Endothelial cell (in vitro differentiated cells): ENCODE data around the gene AIFM2. TPM values are rescaled to one million over a fixed set of nuclear protein-coding genes. Genes with fewer than 3 reads are reported as not detected.
A peak's percentile ranks its signal among the peaks of the same experiment; 100 is the strongest.

Source experiments
- DNase-seq: peaks from one replicate; pipeline ENCODE4 v3.0.0; 2021; ENCODE audit warnings: low spot score
- H3K27ac Mint-ChIP-seq: one replicate; pipeline ENCODE4 v1.8.0; 2021; ENCODE audit warnings: mixed read lengths, inconsistent platforms; ENCODE audit not compliant: unreplicated experiment
- H3K27me3 Mint-ChIP-seq: one replicate; pipeline ENCODE4 v1.8.0; 2021; ENCODE audit warnings: mild to moderate bottlenecking, moderate library complexity, mixed read lengths, inconsistent platforms; ENCODE audit not compliant: unreplicated experiment
- H3K36me3 Mint-ChIP-seq: one replicate; pipeline ENCODE4 v1.8.0; 2021; ENCODE audit warnings: mild to moderate bottlenecking, low read depth, mixed read lengths, inconsistent platforms; ENCODE audit not compliant: unreplicated experiment
- H3K4me1 Mint-ChIP-seq: one replicate; pipeline ENCODE4 v1.8.0; 2021; ENCODE audit warnings: mild to moderate bottlenecking, mixed read lengths, inconsistent platforms; ENCODE audit not compliant: unreplicated experiment
- H3K4me3 Mint-ChIP-seq: one replicate; pipeline ENCODE4 v1.8.0; 2021; ENCODE audit warnings: mild to moderate bottlenecking, mixed read lengths, inconsistent platforms; ENCODE audit not compliant: unreplicated experiment
- H3K9me3 Mint-ChIP-seq: one replicate; pipeline ENCODE4 v1.8.0; 2021; ENCODE audit warnings: mixed read lengths, inconsistent platforms; ENCODE audit not compliant: unreplicated experiment
- total RNA-seq: library from RNA; stranded (reverse); fragmentation: NEBNext Ultra II Directional; extraction: Animal tissue kit (Norgen Biotek cat#: 25700); gene quantifications from one replicate; pipeline ENCODE4 v1.2.1, GENCODE V29; 2021; ENCODE audit not compliant: unreplicated experiment
- TF ChIP-seq, protein P1 (sequence below): fragments of 200-600 bp; sonication (generic); IDR thresholded peaks from one replicate; pipeline ENCODE4 v1.5.0; 2021; ENCODE audit warnings: antibody characterized with exemption; ENCODE audit not compliant: unreplicated experiment

Gene AIFM2
- total RNA-seq, 1 donor from 2014 or later = 1.7 TPM

DNA sequence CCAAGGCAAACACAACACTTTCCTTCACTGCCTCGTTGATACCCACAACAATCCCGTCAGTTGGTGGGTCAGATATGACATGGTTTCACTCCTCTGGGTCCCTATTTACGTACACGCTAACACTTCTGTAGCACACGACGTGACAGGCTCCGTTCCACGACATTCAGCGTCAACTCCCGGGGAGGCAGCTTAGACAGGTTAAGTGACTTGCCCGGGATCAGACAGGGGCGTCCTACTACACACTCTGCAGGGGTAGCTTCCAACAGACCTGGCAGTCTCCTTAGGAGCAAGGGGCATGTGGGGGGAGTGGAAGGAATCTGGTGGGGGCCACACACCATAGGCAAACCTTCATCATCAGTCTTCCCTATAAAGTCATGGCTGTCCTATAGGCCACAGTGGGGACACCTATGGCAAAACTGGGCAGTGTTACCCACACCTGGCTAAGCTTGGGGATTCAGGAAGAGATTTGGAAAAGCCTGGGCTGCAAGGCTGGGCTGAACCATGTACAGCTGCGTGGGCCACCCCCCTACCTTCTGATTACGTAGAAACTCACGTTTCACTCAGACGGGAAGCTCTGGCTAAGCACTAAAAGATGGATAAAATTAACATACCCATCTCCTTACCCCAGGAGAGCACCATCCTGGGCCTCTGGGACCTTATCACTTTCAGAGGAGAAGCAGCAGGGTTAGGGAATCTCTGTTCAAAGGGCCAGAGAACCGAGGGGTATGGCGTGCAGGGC, 11.9 kb upstream of the AIFM2 start:
- DNase-seq = no peak
- Mint-ChIP-seq H3K27ac (no peak overlapping the region), H3K4me1 (peaks cover 6% of the 10 kb centered on the region), H3K36me3 (peaks cover 8% of the 10 kb centered on the region), H3K4me3 (peak overlapping the region; percentile 40), H3K9me3 (no peaks in the 10 kb centered on the region), H3K27me3 (peaks cover 11% of the 10 kb centered on the region)
- TF ChIP-seq, protein P1, sequence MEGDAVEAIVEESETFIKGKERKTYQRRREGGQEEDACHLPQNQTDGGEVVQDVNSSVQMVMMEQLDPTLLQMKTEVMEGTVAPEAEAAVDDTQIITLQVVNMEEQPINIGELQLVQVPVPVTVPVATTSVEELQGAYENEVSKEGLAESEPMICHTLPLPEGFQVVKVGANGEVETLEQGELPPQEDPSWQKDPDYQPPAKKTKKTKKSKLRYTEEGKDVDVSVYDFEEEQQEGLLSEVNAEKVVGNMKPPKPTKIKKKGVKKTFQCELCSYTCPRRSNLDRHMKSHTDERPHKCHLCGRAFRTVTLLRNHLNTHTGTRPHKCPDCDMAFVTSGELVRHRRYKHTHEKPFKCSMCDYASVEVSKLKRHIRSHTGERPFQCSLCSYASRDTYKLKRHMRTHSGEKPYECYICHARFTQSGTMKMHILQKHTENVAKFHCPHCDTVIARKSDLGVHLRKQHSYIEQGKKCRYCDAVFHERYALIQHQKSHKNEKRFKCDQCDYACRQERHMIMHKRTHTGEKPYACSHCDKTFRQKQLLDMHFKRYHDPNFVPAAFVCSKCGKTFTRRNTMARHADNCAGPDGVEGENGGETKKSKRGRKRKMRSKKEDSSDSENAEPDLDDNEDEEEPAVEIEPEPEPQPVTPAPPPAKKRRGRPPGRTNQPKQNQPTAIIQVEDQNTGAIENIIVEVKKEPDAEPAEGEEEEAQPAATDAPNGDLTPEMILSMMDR = no peak

DNA sequence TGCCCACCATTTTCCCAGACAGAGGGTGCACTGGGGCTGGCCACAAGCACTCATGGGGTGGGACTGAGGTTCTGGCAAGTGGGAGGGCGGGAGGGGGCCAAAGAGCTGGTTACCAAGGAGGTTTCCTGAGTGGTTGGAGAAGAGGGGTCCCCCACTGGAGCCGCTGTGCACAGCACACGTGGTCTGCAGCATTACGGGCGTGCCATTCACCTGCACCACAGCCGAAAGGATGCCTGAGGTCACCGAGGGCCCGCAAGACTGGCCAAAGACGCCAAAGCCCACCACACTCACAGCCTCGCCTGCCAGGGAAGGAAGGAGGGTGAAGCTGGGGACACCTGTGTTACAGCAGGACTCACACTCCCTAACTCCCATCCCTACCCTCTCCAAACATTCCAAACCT, 9.9 kb upstream of the AIFM2 start:
- DNase-seq = no peak
- TF ChIP-seq, protein P1 = no peak
- Mint-ChIP-seq H3K27me3 (peaks cover 11% of the 10 kb centered on the region), H3K4me1 (peaks cover 6% of the 10 kb centered on the region), H3K4me3 (no peak overlapping the region), H3K9me3 (no peaks in the 10 kb centered on the region), H3K36me3 (peaks cover 10% of the 10 kb centered on the region), H3K27ac (no peak overlapping the region)

DNA sequence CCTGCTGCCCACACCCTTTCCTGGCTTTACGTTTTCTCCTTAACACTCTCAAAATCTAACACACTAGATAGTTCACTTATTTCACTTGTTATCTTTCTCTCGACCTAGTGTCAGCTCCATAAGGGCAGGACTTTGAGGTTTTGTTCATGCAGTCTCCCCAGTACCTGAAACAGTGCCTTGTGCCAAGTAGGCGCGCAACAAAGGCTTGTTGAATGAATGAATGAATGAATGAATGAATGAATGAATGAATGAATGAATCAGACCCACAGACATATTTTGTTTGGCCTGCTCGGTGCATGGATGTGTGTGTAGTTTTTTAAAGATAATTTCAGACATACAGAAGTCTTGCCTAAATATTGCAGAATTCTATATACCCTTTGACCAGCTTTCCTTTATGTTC, 7.7 kb upstream of the AIFM2 start:
- no peak overlapping the region for H3K27ac Mint-ChIP-seq

DNA sequence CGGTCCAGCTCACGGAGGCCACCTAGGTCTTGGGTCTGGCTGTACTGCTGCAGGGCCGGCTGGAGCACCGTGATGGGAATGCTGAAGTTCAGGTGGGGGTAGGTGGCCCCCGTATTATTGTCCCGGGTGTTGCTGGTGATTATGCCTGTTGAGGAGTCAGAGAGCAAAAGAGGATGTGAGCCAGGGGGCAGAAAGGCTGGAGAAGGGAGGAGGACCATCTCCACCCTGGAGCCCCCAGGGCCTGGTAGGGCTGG, 7.3 kb upstream of the AIFM2 start:
- TF ChIP-seq, protein P1 = no peak
- peaks cover 9% of the 10 kb centered on the region for H3K27me3 Mint-ChIP-seq
- no peak for DNase-seq
- H3K4me3 Mint-ChIP-seq = no peak overlapping the region
- no peaks in the 10 kb centered on the region for H3K9me3 Mint-ChIP-seq
- H3K27ac Mint-ChIP-seq = no peak overlapping the region
- peaks cover 14% of the 10 kb centered on the region for H3K36me3 Mint-ChIP-seq
- peaks cover 6% of the 10 kb centered on the region for H3K4me1 Mint-ChIP-seq

More for the DNA sequence above, 7.7 kb upstream of the AIFM2 start:
- Mint-ChIP-seq H3K4me1 (peaks cover 6% of the 10 kb centered on the region), H3K9me3 (no peaks in the 10 kb centered on the region), H3K27me3 (peaks cover 9% of the 10 kb centered on the region), H3K4me3 (no peak overlapping the region), H3K36me3 (peaks cover 14% of the 10 kb centered on the region)
- no peak for DNase-seq
- TF ChIP-seq, protein P1 = no peak

DNA sequence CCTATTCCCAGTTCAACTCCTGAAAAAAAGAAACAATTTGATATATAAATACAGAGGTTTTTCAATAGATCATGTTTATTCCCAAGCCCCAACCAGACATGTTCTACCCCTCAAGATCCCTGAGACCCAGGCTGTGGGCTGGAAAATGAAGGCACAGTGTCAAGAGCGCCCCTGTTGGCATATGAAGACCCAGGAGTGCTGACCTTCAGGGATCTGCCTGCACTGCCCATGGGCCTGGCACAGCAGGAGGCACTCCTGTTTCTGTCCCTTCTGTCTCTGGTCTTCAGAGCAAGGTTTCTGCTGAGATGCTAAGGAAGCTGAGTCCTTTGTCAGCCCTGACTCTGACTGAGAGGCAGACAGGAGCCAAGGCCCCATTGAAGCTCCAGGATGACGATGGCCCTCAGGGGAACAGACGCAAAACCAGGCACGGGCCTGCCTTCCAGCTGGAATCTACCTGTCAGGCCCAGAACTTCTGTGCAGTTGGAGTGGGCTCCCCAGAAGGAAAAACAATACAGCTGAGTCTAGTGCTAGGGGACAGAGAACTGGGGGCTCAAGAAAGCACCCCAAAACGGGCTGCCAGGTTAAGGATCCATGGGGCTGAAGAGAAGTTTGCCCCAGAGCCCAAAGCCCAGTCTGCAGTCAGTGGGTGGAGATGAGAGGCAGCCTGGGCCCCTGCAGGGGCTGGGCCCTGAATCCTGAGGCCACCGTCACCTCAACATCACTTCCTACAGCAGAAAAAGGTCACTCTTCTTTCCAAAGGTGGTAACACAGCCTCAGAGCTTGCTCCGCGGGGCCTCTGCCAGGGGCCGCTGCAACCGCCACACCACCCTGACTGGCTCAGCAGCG, 6.7 kb upstream of the AIFM2 start:
- Mint-ChIP-seq H3K9me3 (no peaks in the 10 kb centered on the region), H3K36me3 (peaks cover 14% of the 10 kb centered on the region), H3K4me3 (no peak overlapping the region), H3K4me1 (peaks cover 2% of the 10 kb centered on the region), H3K27me3 (peaks cover 9% of the 10 kb centered on the region), H3K27ac (no peak overlapping the region)
- TF ChIP-seq, protein P1 = no peak
- DNase-seq = no peak
